Panc1 (cell line): ENCODE results near the gene ELSPBP1. TPM values are rescaled to one million over a fixed set of nuclear protein-coding genes. Genes with fewer than 3 reads are reported as not detected.

Experiments used
- ATAC-seq: fragments of 200-7000 bp; cut with Tn5 transposase; 2 replicates; pipeline ENCODE4 v1.9.1; 2020; ENCODE audit warnings: mild to moderate bottlenecking, moderate library complexity
- BruUV-seq: library from RNA; stranded (reverse); fragments of 400-500 nt; replicated peaks from 2 replicates; lab custom pipeline; 2021; lab: Mats Ljungman, UMichigan
- CTCF ChIA-PET: fragments of 300-600 bp; sonication (Branson Sonifier 250); formaldehyde crosslinking; loops from one replicate; lab custom pipeline; 2022; ENCODE audit warnings: antibody characterized with exemption; lab: Charles Lee
- POLR2A ChIA-PET: fragments of 300-600 bp; sonication (Branson Sonifier 250); formaldehyde crosslinking; loops from one replicate; lab custom pipeline; 2022; ENCODE audit warnings: antibody characterized with exemption; lab: Charles Lee
- DNase-seq: peaks from one replicate; pipeline ENCODE4 v3.0.0-alpha.2; 2010; ENCODE audit warnings: low read depth, low spot score
- H3K27ac ChIP-seq: 2 replicates; pipeline ENCODE4 v1.5.1; 2011; ENCODE audit warnings: mild to moderate bottlenecking, low read length, inconsistent platforms
- H3K27me3 ChIP-seq: fragments of 200-500 bp; sonication (Bioruptor generic); 2 replicates; pipeline ENCODE4 v1.6.0; 2014; ENCODE audit warnings: low read length, inconsistent platforms; ENCODE audit not compliant: control insufficient read depth, insufficient read depth
- H3K36me3 ChIP-seq: fragments of 200-500 bp; sonication (Bioruptor generic); 2 replicates; pipeline ENCODE4 v1.5.1; 2014; ENCODE audit warnings: inconsistent platforms, mild to moderate bottlenecking, low read length, moderate library complexity; ENCODE audit not compliant: control insufficient read depth, insufficient read depth
- H3K4me1 ChIP-seq: 2 replicates; pipeline ENCODE4 v1.5.1; 2011; ENCODE audit warnings: inconsistent platforms, mild to moderate bottlenecking, low read length, moderate library complexity; ENCODE audit not compliant: control insufficient read depth, insufficient read depth
- H3K4me3 ChIP-seq, 2 experiments: 2 replicates each; pipeline ENCODE4 v1.5.1; 2011 to 2012; ENCODE audit warnings: low read depth in 2 of 2, low read length in 2 of 2, mild to moderate bottlenecking in 2 of 2, inconsistent platforms in 1 of 2, moderate library complexity in 1 of 2
- H3K9me3 ChIP-seq: fragments of 200-500 bp; sonication (Bioruptor generic); 2 replicates; pipeline ENCODE4 v1.5.1; 2014; ENCODE audit warnings: low read depth, mild to moderate bottlenecking, inconsistent platforms, low read length, moderate library complexity; ENCODE audit not compliant: control insufficient read depth, insufficient read depth
- CTCF ChIP-seq: fragments of 450-650 bp; IDR thresholded peaks from 2 replicates; pipeline ENCODE4 v1.5.1; 2017; ENCODE audit warnings: mild to moderate bottlenecking
- POLR2AphosphoS5 ChIP-seq: IDR thresholded peaks from 2 replicates; pipeline ENCODE4 v1.6.1; 2012; ENCODE audit warnings: mild to moderate bottlenecking, low read depth, low read length, moderate library complexity
- REST ChIP-seq, 2 experiments: IDR thresholded peaks; 2 replicates each; pipeline ENCODE4 v1.6.1; 2011 to 2012; ENCODE audit warnings: low read depth in 2 of 2, control low read depth in 1 of 2, low read length in 1 of 2, mild to moderate bottlenecking in 1 of 2, moderate library complexity in 1 of 2; ENCODE audit not compliant: insufficient read depth in 1 of 2
- SIN3A ChIP-seq: IDR thresholded peaks from 2 replicates; pipeline ENCODE4 v1.6.1; 2012; ENCODE audit warnings: low read depth, mild to moderate bottlenecking, low read length, moderate library complexity, borderline replicate concordance; ENCODE audit not compliant: insufficient read depth
- TCF7L2 ChIP-seq: IDR thresholded peaks from 2 replicates; pipeline ENCODE4 v1.6.1; 2011; ENCODE audit warnings: mild to moderate bottlenecking, low read depth, low read length, inconsistent platforms
- in situ Hi-C: cut with HindIII; loops from 2 replicates; pipeline ENCODE4 v1.10.0; 2016; ENCODE audit warnings: low sequenced_read_pairs, low pct_unique_long_range_greater_than_20kb
- intact Hi-C: fragments of 100-400 bp; cut with micrococcal nuclease; formaldehyde crosslinking; loops from one replicate; pipeline ENCODE4 v1.10.0; 2022; ENCODE audit not compliant: unreplicated experiment
- total RNA-seq: library from RNA; stranded (reverse); gene quantifications from one replicate; pipeline ENCODE4 v1.2.1, GENCODE V29; 2021; ENCODE audit not compliant: unreplicated experiment

Gene ELSPBP1
- total RNA-seq, 1 experiment from 2014 or later, result not detected

GRCh38 chr19:47998800-47999199 lies 4.4 kb downstream of the ELSPBP1 start:
- Histone ChIP-seq H3K9me3 (no peaks in the 10 kb centered on the region), H3K4me3 (no peak overlapping the region), H3K27ac (no peak overlapping the region), H3K36me3 (no peaks in the 10 kb centered on the region), H3K4me1 (no peaks in the 10 kb centered on the region), H3K27me3 (no peaks in the 10 kb centered on the region)
- ChIA-PET CTCF (no interaction called here), POLR2A (no interaction called here)
- TF ChIP-seq TCF7L2 (no peak), REST (IDR thresholded peaks at IDR 0.05; ENCODE audit: insufficient read depth in 1 of 2, low read depth in 2 of 2, low read length in 1 of 2) (no peak), SIN3A (no peak), POLR2AphosphoS5 (no peak), CTCF (no peak)
- ATAC-seq, result no peak
- no TSS peak for BruUV-seq
- in situ Hi-C loops (no loop called here), intact Hi-C loops (no loop called here)
- no peak for DNase-seq

- CTCF ChIA-PET, result no interaction called here
- no peaks in the 10 kb centered on the region for H3K27me3 ChIP-seq
- intact Hi-C loops (no loop called here), in situ Hi-C loops (no loop called here)
- H3K4me1 ChIP-seq, result no peaks in the 10 kb centered on the region
- no peak overlapping the region for H3K4me3 ChIP-seq
- BruUV-seq, result no TSS peak
- POLR2A ChIA-PET, result no interaction called here
- H3K36me3 ChIP-seq, result no peaks in the 10 kb centered on the region
- ATAC-seq, result no peak
- no peak overlapping the region for H3K27ac ChIP-seq
- no peaks in the 10 kb centered on the region for H3K9me3 ChIP-seq
- no peak for DNase-seq
- TF ChIP-seq REST (IDR thresholded peaks at IDR 0.05; ENCODE audit: insufficient read depth in 1 of 2, low read depth in 2 of 2, low read length in 1 of 2) (no peak), TCF7L2 (no peak), CTCF (no peak), POLR2AphosphoS5 (no peak), SIN3A (no peak)
Measured at GRCh38 chr19:48000846-48001245, 6.4 kb downstream of the ELSPBP1 start.
